GM18511 (cell line): ENCODE measurements around the gene WTIP.
"Not testable (repeated sequence)": the region's sequence is repeated elsewhere in the genome, so short reads cannot be mapped to it uniquely, and the experiment has no call there.

Source experiments
- ATAC-seq: cut with Tn5 transposase; IDR thresholded peaks from one replicate; pipeline ENCODE4 v1.9.1; 2021; ENCODE audit warnings: mild to moderate bottlenecking, moderate library complexity; ENCODE audit not compliant: unreplicated experiment

Gene WTIP

DNA sequence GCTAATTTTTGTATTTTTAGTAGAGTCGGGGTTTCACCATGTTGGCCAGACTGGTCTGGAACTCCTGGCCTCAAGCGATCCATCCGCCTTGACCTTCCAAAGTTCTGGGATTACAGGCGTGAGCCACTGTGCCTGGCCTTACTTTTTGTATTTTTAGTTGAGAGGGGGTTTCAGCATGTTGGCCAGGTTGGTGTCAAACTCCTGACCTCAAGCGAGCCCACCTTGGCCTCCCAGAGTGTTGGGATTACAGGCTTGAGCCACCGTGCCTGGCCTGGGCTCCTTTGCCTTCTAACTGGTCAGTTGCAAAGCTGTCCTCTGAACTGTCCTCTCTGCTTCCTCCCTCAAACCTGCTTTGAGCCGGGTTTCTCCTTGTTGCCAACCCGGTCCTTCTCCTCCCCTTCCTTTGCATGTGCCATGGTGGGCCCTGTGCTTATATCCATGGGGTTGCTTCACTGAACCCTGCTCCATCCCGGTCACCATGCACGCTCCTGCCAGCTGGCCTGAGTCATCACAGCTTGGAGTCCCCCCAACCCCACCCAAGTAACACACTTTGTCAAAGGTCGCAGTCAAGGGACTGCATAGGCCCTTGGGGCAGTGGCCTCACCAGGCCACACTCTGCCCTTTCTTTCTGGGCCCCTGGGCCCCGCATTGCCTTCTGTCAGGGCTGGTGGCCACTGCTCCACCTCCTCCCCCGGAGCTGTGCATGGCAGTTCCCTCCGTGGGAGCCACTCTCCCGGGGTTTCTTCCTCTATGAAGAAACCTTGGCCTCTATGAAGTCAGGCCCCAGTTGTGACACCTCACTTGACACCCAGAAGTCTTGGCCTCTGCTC lies 21.2 kb downstream of the WTIP start:
- no peak for ATAC-seq

DNA sequence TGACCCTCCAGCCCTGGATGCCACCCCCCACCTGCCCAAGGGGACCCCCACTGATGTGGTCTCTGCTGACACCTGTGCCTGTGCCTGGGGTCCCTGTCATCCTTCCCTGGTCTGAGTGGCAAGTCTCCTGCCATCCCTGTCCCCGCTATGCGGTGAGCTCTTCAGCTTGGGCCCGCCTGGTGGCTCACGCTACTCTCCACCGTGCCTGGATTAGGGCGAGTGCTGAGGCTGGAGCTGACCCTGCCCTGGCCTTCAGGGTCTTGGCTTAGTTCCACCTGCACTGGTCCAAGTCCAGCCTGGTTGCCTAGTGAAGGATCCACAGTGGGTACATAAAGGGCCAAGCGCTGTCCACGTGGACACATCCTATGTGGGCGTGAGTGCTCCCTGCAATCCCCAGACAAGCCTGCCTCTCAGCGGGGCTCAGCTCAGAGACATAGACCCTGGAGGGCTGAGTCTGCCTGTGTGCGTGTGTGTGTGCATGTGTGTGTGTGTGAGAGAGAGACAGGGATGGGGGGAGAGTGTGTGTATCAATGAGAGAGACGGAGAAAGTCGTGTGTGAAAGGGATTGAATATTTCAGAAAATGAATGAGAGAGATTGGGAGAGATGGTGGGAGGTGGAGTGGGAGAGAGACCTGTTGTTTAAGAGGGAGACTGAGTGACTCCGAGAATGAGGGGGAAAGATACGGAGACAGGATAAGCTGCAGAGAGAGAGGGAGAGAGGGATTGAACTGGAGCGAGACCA lies 22.1 kb downstream of the WTIP start:
- ATAC-seq = no peak

DNA sequence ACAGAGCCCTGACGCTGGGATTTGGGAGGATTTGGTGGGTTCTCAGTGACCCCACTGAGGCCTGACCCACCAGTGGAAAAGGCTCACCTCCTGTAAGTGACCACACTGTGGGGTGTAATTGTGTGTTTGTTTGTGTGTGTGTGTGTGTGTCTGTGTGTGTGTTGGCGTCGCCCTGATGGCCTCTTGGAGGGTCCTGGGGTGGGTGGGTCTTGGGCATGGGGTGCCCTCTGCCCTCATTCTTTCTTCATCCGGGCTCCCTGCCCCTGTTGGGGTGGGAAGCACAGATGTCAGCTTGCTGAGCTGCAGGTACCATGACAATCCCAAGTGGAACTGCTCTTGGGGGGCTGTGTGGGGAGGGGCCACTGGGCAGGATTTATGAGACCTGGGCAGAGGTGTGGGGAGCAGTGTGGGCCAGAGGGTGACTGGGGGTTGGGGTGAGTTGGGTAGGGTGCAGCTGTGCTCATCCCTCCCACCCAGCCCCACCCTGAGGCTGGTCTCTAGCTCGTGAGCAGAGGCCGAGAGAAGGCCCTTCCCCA lies 22.8 kb downstream of the WTIP start:
- no peak for ATAC-seq

DNA sequence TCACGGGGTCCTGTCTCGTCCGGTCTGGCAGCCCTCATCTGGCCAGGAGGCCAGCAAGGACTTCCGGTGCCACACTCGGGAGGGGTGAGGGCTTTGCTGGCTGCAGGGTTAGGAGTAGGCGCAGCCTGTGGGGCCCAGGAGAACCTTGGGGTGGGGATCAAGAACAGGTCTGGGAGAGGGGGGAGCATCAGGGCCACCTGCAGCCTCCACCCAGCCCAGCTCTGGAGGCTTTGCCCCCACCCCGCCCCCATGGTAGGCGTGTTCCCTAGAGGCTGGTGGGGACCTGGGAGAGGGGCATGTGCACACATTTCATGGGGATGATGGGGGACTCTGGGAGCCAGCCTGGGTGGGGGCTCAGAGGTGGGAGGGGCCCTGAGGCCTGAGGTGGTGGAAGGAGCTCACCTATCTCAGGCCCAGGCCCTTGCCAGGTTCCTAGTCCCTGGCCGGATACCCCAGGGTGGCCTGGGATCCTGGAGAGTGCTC lies 23.3 kb downstream of the WTIP start:
- no peak for ATAC-seq

DNA sequence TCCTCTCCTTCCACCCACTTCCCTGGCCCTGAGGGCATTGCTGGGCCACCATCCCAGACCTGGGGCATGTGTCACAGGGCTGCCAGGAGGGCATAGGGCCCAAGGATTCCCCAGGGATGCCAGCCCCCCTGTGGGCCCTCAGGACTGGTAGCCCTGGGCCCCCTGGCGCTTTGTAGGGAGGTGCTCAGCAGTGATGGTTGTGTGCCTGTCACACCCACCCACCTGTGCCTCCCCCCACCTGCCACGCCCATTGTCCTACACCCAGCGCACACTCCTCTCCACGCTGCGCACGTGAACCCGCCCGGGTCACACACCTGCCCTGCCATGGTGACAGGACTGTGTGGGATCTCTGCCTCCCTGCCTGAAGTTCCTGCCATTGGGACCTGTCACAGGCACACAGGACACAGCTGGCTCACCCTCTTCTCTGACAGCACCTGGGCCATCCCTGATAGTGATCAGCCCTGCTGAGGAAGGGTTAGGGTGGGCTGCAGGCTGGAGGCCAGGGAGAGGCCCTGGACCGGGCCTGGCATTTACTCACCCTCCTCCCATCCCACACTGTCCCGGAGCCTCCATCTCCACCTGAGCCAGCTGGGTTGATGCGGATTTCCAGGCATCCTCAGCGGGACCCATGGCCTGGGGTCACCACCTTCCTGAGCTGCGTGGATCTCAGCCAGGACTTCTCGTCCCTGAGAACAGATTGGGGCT lies 23.9 kb downstream of the WTIP start:
- ATAC-seq = no peak

DNA sequence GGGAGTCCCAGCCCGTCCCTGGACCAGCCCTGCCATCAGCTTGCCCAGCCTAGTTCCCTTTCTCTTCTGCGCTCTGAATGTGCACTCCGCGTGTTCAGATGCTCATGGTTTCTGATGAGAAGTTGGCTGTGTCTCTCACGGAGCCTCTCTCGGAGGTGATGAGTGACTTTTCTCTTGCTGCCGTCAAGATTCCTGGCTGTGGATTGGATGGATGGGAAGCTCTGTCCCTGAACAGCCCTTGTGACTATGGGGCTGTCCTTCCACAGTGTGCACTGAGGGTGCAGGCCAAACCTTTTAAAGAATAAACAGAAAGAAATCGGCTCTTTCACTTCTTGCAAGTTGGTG lies 24.4 kb downstream of the WTIP start:
- ATAC-seq = no peak

DNA sequence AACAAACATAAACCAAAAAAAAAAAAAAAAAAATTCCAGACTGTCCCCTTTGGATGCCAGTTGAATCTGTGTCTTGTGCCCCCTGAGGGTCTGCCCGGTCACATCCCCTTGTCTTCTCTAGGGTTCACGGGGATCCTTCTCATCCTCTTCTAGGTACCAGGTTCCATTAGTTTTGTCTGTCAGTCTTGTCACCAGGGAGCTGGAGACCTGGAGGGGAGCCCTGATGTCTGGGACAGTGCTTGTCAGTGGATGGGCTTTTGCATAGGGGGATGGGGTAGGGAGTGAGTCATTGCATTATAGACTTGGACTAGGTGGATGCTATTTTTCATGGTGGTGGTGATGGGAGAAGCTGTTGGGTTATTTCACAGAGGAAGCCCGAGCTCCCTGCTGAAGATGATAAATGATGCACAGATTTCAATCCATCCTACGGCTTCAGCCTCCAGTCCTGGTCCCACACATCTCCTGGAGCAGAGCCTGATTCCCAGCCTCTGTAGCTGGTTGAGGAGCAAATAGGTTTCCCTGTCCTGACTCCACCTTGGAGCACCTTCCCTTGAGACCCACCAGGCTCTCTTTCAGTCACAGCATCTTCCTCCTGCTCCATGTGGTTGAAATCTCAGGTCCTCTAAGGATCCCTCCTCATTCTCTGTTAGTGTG lies 26.0 kb downstream of the WTIP start:
- no peak for ATAC-seq

DNA sequence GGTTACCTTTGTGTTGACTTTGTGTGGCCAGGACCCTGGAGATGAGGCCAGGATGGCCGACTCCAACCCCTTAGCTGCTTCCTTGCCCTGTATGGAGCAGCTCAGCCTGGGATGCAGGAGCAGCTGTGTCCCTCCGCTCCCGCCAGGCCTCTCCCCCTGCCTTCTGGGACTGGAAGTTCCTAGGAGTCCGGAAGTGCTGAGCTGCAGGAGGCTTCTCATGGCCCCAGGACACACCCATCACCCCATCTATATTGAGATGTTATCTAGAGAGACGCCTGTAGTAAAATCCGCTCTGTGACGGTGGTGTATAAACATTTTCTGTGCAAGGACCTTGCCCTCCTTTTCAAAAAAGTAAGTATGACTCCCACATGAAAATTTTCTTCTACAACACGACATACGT lies 27.0 kb downstream of the WTIP start:
- no peak for ATAC-seq

DNA sequence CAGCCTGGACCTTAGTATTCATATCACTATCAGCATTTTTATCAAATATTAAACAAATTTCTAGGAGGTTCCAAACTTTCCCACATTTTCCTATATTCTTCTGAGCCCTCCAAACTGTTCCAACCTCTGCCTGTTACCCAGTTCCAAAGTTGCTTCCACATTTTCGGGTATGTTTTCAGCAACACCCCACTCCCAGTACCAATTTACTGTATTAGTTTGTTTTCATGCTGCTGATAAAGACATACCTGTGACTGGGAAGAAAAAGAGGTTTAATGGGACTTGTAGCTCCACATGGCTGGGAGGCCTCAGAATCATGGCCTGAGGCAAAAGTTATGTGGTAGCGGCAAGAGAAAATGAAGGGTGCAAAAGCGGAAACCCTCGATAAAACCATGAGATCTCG lies 29.3 kb downstream of the WTIP start:
- not testable (repeated sequence) for ATAC-seq

DNA sequence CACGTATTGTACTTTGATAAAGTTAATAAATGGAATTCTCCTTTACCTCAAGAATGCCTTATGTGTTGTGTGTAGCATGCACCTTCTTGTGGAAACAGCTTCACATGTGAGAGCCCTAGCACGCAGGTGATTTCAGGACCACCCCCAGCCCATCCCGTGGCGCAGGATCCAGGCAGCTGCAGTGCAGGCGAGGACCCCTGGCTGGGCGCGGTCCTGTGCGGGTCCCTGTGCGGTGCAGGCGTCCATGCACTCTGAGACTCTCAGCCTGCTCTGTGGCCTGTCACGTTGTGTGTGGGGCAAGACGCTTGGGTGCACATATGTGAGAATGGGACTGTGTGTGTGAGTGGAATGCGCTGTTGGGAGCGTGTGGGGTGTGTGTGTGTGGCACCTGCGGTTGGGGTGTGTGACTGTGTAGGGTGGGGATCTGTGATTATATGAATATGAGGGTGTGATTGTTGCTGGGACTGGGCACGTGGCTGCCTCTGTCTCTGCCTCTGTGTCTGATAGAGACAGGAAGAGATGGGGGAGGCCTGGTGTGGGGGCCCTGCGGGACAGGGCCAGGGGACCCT lies 30.8 kb downstream of the WTIP start:
- ATAC-seq = no peak

DNA sequence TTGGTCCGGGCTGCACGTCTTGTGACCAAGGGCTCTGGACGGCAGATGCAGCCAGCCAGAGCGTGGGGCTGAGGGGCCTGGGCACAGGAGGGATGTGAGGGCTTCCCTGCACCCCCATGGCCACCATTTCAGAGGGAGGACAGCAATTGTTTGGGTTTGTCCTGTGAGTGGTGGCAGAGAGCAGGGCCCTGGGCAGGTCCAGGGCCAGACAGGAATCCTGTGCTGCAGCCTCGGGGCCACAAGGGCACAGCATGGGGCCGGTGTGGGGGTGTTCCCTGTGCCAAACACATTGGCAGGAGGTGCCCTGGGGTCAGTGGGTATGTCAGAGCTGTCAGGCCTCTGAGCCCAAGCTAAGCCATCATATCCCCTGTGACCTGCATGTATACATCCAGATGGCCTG lies 32.2 kb downstream of the WTIP start:
- no peak for ATAC-seq

DNA sequence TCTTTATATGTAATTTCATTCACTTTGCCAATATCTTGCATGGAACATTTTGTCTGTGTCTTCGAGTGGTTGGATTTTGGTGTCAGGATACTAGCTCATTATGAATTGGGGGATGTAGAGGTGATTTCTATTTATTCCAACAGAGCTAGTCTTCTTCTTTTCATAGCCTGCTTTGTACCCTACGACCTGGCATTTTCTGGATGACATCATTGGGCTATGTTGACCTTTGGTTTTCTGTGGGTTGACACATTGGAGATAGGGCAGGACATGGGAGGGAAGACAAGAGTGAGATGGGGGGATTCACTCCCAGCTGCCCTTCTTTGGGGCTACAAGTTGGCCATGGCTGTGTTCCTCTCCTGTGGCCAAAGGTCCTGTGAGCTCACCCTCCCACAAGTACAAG lies 38.0 kb downstream of the WTIP start:
- no peak for ATAC-seq

DNA sequence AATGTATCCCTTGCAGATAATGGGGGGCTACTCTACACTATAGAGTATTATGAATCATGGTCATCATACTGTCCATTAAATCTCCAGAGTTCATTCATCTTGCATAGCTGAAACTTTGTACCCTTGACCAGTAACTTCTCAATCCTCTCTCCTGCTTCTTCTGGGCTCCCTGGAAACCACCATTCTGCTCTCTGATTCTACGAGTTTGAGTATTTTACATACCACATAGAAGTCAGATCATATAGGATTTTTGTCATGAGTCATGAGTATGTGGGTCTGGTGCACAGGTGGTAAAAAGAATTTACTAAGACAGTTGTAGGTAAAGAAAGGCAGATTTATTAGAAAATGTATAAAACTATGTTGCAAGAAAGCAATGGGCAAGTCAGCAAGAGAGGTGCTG lies 41.9 kb downstream of the WTIP start:
- no peak for ATAC-seq

DNA sequence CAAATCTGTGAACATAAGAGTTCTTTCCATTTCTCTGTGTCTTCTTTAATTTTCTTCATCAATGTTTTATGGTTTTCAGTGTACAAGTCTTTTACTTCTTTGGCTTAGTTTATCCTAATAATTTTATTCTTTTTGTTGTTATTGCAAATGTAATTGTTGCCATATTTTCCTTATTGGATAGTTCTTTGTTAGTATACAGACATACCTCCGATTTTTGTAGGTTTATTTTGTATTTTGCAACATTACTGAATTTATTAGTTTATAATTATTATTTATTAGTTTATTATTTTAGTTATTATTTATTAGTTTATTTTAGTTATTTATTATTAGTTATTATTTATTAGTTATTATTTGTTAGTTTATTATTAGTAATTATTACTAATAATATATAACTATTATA lies 43.4 kb downstream of the WTIP start:
- ATAC-seq = no peak

DNA sequence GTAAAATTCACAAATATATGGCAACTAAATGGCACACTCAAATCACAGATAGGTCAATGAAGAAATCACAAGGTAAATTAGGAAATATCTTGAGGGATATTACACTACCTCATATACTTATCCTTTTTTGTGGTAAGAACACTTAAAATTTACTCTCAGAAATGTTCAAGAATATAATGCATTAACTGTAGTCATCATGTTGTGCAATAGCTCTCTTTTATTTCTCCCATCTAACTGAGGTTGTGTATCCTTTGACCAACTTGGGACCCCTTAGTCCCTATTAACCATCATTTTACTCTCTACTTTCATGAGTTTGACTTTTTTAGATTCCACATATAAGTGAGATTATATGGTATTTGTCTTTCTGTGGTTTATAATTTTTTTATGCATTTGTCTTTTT lies 52.6 kb downstream of the WTIP start:
- no peak for ATAC-seq

DNA sequence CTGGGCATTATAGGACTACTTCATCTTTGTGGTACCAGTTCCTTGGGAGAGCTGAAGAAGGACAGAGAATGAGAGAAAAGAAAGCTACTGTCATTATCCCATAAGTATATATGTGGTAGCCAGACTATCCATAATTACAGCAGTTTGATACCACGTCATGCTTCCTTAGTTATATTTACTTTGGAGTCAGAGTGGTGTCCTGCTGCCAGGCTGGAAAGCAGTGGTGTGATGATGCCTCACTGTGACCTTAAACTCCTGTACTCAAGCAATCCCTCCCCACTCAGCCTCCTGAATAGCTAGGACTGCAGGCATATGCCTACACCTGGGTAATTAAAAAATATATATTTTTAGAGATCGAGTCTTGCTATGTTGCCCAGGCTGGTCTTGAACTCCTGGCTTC lies 57.8 kb downstream of the WTIP start:
- ATAC-seq = no peak

DNA sequence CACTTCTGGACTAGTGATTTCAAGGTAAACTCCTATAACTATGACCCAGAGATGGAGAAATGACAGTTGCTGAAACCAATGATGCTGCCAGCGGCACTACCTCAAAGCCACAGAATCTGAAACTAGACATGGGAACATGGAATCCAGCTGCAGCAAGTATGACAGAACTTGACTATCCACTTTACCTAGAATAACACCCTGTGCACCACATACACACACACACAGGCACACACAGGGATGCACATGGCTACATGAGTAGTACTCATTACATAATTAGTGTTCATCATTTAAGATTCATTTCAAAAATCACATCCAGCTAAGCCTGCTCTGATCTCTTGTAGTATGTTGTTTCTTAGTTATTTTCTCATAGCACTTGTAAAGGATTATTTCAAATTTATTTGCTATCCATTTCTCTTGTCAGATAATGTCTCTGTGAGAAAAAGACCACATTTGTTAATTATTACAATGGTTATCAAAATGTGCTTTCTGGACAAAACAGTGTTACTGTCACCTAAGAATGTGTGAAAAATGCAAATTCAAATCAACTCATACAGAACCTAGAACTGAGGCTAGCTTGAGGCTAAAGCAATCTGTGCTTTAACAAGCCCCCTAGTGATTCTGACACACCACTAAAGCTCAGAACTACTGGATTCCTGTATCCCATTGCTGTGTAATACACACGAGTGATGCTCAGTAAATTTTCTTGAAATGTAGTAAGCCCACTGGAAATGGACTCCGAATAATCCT lies 59.4 kb downstream of the WTIP start:
- ATAC-seq = no peak

DNA sequence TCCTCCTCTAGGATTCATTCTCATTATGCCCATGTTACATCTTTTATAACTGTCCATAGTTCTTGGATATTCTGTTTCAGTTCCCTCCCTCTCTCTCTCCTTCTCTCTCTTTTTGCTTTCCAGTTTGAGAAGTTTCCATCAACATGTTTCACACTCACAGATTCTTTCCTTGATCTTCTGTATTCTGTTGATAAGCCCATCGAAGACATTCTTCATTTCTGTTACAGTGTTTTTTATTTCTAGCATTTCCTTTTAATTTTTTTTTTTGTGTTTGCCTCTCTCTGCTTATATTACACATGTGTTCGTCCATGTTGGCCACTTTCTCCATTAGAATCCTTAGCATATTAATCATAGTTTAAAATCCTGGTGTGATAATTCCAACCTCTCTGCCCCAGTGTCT lies 68.3 kb downstream of the WTIP start:
- no peak for ATAC-seq

DNA sequence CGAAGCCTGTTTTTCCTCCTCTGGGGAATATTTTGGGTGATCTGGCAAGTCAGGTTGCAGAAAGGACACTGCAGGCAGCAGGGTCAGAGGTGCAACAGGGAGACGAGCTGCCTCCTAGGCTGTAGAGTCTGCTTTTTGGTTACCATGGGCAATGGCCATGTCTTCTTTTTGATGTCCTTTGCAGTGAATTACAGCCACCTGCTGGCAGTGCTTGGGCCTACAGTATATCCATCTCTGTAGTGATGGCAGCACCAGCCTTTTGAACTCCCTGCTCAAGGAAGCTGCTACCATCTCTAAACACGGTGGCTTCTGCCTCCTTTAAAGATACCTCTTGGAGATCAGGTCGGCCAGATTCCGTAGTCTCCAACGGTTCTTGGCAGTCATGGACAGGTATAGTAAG lies 73.9 kb downstream of the WTIP start:
- no peak for ATAC-seq

DNA sequence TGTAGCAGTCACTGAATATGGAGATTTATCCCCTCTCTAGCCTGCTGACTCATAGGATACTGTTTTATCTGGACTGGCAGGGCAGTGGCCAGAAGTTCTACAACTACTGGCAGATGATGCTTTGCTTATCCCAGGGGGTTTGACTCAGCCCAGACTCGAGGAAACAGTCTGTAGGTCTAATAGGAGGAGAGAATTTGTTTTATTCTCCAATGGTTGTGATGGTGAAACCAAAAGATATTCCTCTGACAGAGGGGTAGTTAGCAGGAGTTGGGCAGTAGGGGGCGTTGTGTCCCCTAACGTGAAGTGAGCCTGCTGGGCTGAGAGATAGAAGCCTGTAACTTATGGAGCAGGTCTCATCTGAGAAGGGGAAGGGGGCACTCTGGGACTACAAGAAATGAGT lies 74.9 kb downstream of the WTIP start:
- ATAC-seq = no peak
